ENCODE data around the gene RRH. TPM values are rescaled to one million over a fixed set of nuclear protein-coding genes. Genes with fewer than 3 reads are reported as not detected.
"Not testable (repeated sequence)": the region's sequence is repeated elsewhere in the genome, so short reads cannot be mapped to it uniquely, and the experiment has no call there.

RRH gene, protein sequence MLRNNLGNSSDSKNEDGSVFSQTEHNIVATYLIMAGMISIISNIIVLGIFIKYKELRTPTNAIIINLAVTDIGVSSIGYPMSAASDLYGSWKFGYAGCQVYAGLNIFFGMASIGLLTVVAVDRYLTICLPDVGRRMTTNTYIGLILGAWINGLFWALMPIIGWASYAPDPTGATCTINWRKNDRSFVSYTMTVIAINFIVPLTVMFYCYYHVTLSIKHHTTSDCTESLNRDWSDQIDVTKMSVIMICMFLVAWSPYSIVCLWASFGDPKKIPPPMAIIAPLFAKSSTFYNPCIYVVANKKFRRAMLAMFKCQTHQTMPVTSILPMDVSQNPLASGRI
- not detected in 2 replicates for total RNA-seq (2012; rRNA removed)

DNA sequence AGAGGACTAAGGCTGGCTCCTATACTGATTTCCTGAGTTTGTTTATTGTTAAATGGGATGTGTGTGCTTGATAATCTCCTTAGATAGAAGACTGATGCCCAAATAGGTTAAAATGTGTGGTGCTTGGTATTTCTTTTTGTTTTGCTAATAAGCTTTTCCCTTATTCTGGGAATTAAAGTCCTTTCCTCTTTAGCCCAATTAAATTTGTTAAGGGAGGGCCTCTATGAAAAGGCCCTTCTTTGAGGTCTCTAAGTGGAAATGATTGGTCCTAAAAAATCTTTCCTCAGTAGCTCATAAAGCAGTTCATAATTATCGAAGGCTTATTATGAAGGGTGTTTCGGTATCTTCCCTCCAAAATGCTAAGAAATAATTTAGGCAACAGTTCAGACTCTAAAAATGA lies at the start of gene RRH:
Gene RRH (plus strand): TSS at position 301 of the 400 bp plus-strand sequence. CDS start 56 bp downstream, at position 357.
- H3K36me3 ChIP-seq (ENCODE audit: insufficient read depth, low read length), result peaks cover 15% of the 10 kb centered on the region
- no peaks in the 10 kb centered on the region for H3K4me1 ChIP-seq (ENCODE audit: control insufficient read depth, insufficient read depth, low read length)
- H3K27me3 ChIP-seq (ENCODE audit: control insufficient read depth, insufficient read depth, low read length), result no peaks in the 10 kb centered on the region
- no peak within 1 kb of the TSS for H3K9ac ChIP-seq (ENCODE audit: low read depth, low read length)
- H3K9me3 ChIP-seq (replicated peaks; ENCODE audit: low read length), result no peaks in the 10 kb centered on the region
- H3K4me3 ChIP-seq (ENCODE audit: low read length), result no peak within 1 kb of the TSS
- no peak within 1 kb of the TSS for H3K4me2 ChIP-seq (ENCODE audit: low read length)

DNA sequence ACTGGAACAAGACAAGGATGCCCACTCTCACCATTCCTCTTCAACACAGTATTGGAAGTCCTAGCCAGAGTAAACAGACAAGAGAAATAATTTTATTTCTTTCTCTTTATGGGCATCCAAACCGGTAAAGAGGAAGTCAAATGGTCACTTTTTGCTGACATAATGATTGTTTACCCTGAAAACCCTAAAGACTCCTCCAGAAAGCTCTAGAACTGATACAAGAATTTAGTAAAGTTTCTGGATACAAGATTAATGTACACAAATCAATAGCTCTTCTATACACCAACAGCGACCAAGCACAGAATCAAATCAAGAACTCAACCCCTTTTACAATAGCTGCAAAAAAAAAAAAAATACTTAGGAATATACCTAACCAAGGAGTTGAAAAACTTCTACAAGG lies 45.7 kb upstream of the RRH start:
- not testable (repeated sequence) for H3K4me2 ChIP-seq (ENCODE audit: low read length); H3K36me3 ChIP-seq (ENCODE audit: insufficient read depth, low read length); H3K4me1 ChIP-seq (ENCODE audit: control insufficient read depth, insufficient read depth, low read length); H3K9me3 ChIP-seq (replicated peaks; ENCODE audit: low read length); H3K4me3 ChIP-seq (ENCODE audit: low read length); H3K9ac ChIP-seq (ENCODE audit: low read depth, low read length); H3K27me3 ChIP-seq (ENCODE audit: control insufficient read depth, insufficient read depth, low read length)

DNA sequence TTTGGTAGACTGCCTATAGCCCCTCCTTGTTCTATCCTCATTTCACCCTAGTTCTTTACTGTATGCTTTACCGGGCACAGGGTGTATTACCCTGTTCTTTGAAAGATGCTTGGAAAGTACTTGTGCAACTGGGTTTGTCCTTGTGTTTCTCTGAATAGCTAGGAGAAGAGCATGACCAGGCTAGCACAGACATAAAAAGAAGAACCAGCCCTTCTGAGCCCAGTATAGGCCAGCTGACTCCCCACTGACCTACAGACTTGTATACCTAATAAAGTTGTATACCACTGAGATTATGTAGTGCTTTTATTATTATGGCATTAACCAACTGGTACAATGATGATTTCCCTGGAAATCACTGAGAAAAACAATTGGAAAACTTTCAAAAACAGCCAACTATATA lies 40.9 kb upstream of the RRH start:
- Histone ChIP-seq H3K4me2 (ENCODE audit: low read length) (no peak overlapping the region), H3K36me3 (ENCODE audit: insufficient read depth, low read length) (no peaks in the 10 kb centered on the region), H3K4me1 (ENCODE audit: control insufficient read depth, insufficient read depth, low read length) (no peaks in the 10 kb centered on the region), H3K9ac (ENCODE audit: low read depth, low read length) (no peak overlapping the region), H3K27me3 (ENCODE audit: control insufficient read depth, insufficient read depth, low read length) (no peaks in the 10 kb centered on the region), H3K9me3 (replicated peaks; ENCODE audit: low read length) (no peaks in the 10 kb centered on the region), H3K4me3 (ENCODE audit: low read length) (no peak overlapping the region)

DNA sequence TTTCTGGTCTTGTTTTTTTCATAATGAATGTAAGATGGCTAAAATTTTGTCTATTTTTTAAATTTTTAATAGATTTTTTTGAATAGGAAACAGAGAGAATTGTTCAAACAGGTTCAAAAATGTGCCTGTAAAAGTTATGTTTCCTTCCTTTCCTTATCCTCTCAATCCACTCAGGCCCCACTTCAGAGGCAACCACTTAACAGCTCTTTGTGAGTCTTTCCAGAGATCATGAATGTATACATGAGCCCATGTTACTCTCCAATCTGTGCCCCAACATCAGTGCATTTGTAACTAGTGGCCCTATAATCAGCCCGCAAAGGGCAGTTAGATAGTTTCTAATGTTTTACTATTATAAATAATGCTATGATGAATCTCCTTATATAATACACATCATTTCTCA lies 40.0 kb upstream of the RRH start:
- Histone ChIP-seq H3K9ac (ENCODE audit: low read depth, low read length) (no peak overlapping the region), H3K36me3 (ENCODE audit: insufficient read depth, low read length) (no peaks in the 10 kb centered on the region), H3K4me2 (ENCODE audit: low read length) (no peak overlapping the region), H3K4me1 (ENCODE audit: control insufficient read depth, insufficient read depth, low read length) (no peaks in the 10 kb centered on the region), H3K4me3 (ENCODE audit: low read length) (no peak overlapping the region), H3K27me3 (ENCODE audit: control insufficient read depth, insufficient read depth, low read length) (no peaks in the 10 kb centered on the region), H3K9me3 (replicated peaks; ENCODE audit: low read length) (no peaks in the 10 kb centered on the region)

DNA sequence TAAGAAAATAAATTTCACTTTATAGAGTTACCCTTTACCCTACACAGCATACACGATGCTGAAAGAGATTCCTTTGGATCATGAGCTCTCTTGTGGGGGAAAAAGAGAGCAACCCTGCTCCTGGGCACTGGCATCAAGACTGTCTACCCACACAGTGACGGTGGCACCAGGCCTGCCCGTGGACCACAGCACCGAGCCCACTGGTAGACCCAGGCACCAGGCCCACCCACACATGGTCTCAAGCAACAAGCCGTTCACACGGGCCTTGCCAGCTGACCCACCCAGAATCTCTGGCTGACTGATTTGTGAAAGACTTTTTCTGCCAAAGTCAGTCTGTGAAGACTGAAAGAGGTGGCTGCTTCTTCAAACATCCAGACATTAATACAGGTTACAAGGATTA lies 32.7 kb upstream of the RRH start:
- no peaks in the 10 kb centered on the region for H3K4me1 ChIP-seq (ENCODE audit: control insufficient read depth, insufficient read depth, low read length)
- no peak overlapping the region for H3K4me2 ChIP-seq (ENCODE audit: low read length)
- H3K9ac ChIP-seq (ENCODE audit: low read depth, low read length), result no peak overlapping the region
- H3K27me3 ChIP-seq (ENCODE audit: control insufficient read depth, insufficient read depth, low read length), result peaks cover 4% of the 10 kb centered on the region
- no peak overlapping the region for H3K4me3 ChIP-seq (ENCODE audit: low read length)
- H3K36me3 ChIP-seq (ENCODE audit: insufficient read depth, low read length), result no peaks in the 10 kb centered on the region
- H3K9me3 ChIP-seq (replicated peaks; ENCODE audit: low read length), result no peaks in the 10 kb centered on the region

DNA sequence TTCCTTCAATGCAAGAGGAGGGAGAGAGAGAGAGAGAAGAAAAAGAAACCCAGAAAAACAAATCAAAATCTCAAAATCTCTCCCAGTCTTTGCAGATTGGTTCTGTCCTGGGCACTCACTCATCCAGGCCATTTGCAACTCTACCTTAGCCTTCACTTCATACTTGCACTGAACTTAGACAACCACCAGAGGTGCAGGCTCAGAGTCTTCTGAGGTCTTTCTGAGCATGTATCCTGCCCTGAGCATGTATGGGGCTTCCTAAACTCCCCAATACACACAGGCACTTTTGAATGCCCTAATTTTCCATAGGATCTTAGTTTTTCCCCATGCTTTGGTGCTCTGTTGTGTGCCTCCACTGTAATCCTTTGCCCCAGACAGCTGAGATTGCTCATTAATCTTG lies 28.9 kb upstream of the RRH start:
- H3K4me3 ChIP-seq (ENCODE audit: low read length), result no peak overlapping the region
- no peaks in the 10 kb centered on the region for H3K27me3 ChIP-seq (ENCODE audit: control insufficient read depth, insufficient read depth, low read length)
- H3K4me1 ChIP-seq (ENCODE audit: control insufficient read depth, insufficient read depth, low read length), result no peaks in the 10 kb centered on the region

DNA sequence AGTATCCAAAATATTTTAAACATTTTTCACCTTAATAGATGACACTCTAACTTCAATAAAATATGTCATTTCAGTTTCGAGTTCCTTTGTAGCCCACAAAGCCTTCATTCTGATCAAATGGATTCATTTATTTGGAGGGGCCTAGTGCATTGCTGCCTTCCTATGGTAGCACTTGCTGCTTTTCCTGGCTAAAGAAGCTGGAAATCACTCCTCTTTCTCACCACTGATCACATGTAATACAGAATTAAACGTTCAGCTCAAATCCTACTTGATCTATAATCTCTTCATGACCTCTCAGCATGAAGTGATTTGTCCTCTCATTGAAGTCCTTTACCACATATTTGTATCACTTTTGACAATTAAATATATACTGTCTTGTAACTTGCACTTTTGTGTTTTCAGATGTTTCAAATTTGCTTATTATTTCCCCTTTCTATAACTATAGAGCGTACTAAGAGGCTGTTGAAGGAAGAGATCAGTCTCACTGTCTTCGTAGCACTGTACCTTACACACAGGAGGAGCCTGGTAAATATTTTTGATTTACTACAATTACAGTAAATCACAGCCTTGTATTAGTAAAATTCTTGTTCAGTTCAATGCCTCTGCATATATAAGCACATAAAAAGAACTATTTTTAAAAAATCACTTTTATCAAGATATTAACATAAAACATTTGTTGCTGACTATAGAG lies 26.5 kb upstream of the RRH start:
- H3K9ac ChIP-seq (ENCODE audit: low read depth, low read length), result no peak overlapping the region
- no peaks in the 10 kb centered on the region for H3K36me3 ChIP-seq (ENCODE audit: insufficient read depth, low read length)
- no peak overlapping the region for H3K4me2 ChIP-seq (ENCODE audit: low read length)
- H3K27me3 ChIP-seq (ENCODE audit: control insufficient read depth, insufficient read depth, low read length), result no peaks in the 10 kb centered on the region
- H3K9me3 ChIP-seq (replicated peaks; ENCODE audit: low read length), result no peaks in the 10 kb centered on the region
- H3K4me1 ChIP-seq (ENCODE audit: control insufficient read depth, insufficient read depth, low read length), result no peaks in the 10 kb centered on the region
- H3K4me3 ChIP-seq (ENCODE audit: low read length), result no peak overlapping the region

More for the DNA sequence above, 28.9 kb upstream of the RRH start:
- Histone ChIP-seq H3K9ac (ENCODE audit: low read depth, low read length) (no peak overlapping the region), H3K4me2 (ENCODE audit: low read length) (no peak overlapping the region), H3K9me3 (replicated peaks; ENCODE audit: low read length) (no peaks in the 10 kb centered on the region), H3K36me3 (ENCODE audit: insufficient read depth, low read length) (no peaks in the 10 kb centered on the region)

DNA sequence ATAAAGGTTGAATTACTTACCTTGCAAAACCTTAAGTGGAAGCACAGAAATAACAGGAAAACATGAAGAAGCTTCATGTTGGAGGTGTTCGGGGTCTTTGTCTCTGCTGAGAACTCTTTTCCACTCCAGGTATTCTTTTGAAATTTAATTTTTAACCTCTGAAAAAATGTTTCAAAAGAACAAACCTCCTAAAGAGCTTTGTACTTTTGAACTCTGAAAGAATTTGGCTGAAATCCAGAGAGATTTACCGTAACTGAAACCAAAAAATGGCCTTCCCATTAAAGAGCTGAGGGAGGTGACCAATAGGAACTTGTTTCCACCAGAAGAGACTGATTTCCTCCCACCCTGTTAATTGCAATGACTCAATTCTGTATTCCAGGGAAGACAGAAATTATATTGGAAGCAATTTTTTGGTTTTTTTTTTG lies 25.9 kb upstream of the RRH start, which contains the start of gene CFI:
Gene CFI (minus strand): TSS at position 105 of the 425 bp plus-strand sequence. CDS start 28 bp downstream, at position 77.
- Histone ChIP-seq H3K4me1 (ENCODE audit: control insufficient read depth, insufficient read depth, low read length) (no peaks in the 10 kb centered on the region), H3K27me3 (ENCODE audit: control insufficient read depth, insufficient read depth, low read length) (no peaks in the 10 kb centered on the region), H3K4me3 (ENCODE audit: low read length) (no peak within 1 kb of the TSS), H3K4me2 (ENCODE audit: low read length) (peak within 1 kb of the TSS; percentile 23), H3K9me3 (replicated peaks; ENCODE audit: low read length) (no peaks in the 10 kb centered on the region), H3K36me3 (ENCODE audit: insufficient read depth, low read length) (no peaks in the 10 kb centered on the region), H3K9ac (ENCODE audit: low read depth, low read length) (no peak within 1 kb of the TSS)

DNA sequence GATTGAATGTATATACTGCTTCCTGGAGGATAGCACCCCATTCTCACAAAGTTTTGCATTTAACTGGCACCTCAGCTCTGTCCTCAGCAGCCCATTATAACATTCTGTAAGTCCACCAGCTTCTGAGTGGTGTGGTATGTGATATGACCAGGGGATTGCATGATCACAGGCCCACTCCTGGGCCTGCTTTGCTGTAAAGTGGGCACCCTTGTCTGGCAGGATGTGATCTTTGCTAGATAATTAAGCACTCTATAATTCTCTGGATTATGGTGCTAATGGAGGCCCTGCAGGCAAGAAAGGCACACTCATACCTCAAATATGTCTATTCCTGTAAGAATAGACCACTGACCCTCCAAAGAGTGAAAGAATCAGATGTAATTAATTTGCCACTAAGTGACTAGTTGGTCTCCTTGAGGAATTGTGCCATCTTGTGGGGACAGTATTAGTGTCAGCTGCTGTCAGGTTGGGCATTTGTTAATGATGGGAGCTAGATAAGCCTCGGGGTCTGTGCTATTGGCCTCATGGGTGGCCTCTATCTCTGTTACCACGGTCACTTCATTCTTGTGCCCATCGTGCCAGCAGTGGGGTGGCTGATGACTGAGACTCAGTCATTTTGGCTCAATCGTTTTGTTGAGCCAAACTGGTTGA lies 23.7 kb upstream of the RRH start:
- no peaks in the 10 kb centered on the region for H3K27me3 ChIP-seq (ENCODE audit: control insufficient read depth, insufficient read depth, low read length)

DNA sequence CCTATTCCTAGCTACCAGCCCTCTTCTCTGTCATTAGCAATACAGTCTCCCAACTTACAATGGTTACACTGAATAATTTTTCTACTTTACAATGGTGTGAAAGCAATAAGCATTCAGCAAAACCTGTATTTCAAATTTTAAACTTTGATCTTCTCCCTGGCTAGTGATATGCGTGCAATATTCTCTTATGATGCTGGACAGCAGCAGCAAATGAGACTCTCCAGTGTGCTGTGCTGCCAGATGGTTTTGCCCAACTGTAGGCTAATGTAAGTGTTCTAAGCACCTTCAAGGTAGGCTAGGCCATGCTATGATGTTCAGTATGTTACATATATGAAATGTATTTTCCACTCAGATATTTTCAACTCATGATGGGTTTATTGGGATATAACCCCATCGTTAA lies 18.1 kb upstream of the RRH start:
- Histone ChIP-seq H3K4me3 (ENCODE audit: low read length) (no peak overlapping the region), H3K36me3 (ENCODE audit: insufficient read depth, low read length) (no peaks in the 10 kb centered on the region), H3K9ac (ENCODE audit: low read depth, low read length) (no peak overlapping the region), H3K9me3 (replicated peaks; ENCODE audit: low read length) (no peaks in the 10 kb centered on the region), H3K4me1 (ENCODE audit: control insufficient read depth, insufficient read depth, low read length) (peaks cover 1% of the 10 kb centered on the region), H3K4me2 (ENCODE audit: low read length) (no peak overlapping the region), H3K27me3 (ENCODE audit: control insufficient read depth, insufficient read depth, low read length) (no peaks in the 10 kb centered on the region)

More for the DNA sequence above, 23.7 kb upstream of the RRH start:
- H3K9ac ChIP-seq (ENCODE audit: low read depth, low read length), result no peak overlapping the region
- no peaks in the 10 kb centered on the region for H3K9me3 ChIP-seq (replicated peaks; ENCODE audit: low read length)
- no peaks in the 10 kb centered on the region for H3K36me3 ChIP-seq (ENCODE audit: insufficient read depth, low read length)
- no peaks in the 10 kb centered on the region for H3K4me1 ChIP-seq (ENCODE audit: control insufficient read depth, insufficient read depth, low read length)
- H3K4me3 ChIP-seq (ENCODE audit: low read length), result no peak overlapping the region
- no peak overlapping the region for H3K4me2 ChIP-seq (ENCODE audit: low read length)

DNA sequence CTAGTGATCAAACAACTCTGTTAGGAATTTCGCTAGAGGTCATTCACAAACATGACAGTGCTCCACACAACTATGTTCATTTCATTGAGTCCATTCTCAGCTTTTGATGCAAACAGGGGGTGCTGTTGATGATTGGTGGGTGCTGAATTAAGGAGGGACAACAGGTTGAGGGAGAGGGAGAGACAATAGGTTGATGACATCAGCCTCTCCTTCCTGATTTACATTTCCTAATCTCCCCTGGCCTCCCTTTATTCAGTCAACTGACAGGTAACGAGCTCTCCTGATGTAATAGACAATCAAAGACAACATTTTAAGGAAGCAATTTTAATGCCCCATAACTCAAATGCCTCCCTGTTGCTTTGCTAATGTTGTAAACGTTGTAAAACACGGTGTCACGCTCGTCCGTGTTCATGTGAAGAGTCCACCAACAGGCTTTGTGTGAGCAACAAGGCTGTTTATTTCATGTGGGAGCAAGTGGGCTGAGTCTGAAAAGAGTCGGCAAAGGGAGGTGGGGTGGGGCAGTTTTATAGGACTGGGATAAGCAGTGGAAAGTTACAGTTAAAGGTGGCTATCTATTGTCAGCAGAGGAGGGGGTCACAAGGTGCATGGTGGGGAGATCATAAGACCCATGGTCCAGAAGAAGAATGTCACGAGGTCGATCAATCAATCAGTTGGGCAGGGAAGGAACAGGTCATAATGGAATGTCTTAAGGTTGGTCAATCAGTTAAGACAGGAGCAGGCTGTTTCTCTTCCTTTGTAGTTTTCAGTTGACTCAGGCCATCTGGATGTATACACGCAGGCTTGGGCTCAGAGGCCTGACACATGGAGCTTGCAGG lies 17.0 kb upstream of the RRH start:
- no peaks in the 10 kb centered on the region for H3K9me3 ChIP-seq (replicated peaks; ENCODE audit: low read length)
- H3K27me3 ChIP-seq (ENCODE audit: control insufficient read depth, insufficient read depth, low read length), result no peaks in the 10 kb centered on the region
- no peaks in the 10 kb centered on the region for H3K36me3 ChIP-seq (ENCODE audit: insufficient read depth, low read length)
- H3K4me2 ChIP-seq (ENCODE audit: low read length), result no peak overlapping the region
- H3K9ac ChIP-seq (ENCODE audit: low read depth, low read length), result no peak overlapping the region
- no peak overlapping the region for H3K4me3 ChIP-seq (ENCODE audit: low read length)
- peaks cover 4% of the 10 kb centered on the region for H3K4me1 ChIP-seq (ENCODE audit: control insufficient read depth, insufficient read depth, low read length)

Data from skeletal muscle satellite cell (primary cell).